ENCODE measurements around the gene GALNT5. TPM values are rescaled to one million over a fixed set of nuclear protein-coding genes. Genes with fewer than 3 reads are reported as not detected.

GALNT5 gene
- total and polyA plus RNA-seq, 2 experiments from 2014 or later, result 1.8 to 2.0 TPM

- no peaks in the 10 kb centered on the region for H3K36me3 ChIP-seq
- no peaks in the 10 kb centered on the region for H3K4me1 ChIP-seq (ENCODE audit: low read depth)
- TF ChIP-seq, protein P1, sequence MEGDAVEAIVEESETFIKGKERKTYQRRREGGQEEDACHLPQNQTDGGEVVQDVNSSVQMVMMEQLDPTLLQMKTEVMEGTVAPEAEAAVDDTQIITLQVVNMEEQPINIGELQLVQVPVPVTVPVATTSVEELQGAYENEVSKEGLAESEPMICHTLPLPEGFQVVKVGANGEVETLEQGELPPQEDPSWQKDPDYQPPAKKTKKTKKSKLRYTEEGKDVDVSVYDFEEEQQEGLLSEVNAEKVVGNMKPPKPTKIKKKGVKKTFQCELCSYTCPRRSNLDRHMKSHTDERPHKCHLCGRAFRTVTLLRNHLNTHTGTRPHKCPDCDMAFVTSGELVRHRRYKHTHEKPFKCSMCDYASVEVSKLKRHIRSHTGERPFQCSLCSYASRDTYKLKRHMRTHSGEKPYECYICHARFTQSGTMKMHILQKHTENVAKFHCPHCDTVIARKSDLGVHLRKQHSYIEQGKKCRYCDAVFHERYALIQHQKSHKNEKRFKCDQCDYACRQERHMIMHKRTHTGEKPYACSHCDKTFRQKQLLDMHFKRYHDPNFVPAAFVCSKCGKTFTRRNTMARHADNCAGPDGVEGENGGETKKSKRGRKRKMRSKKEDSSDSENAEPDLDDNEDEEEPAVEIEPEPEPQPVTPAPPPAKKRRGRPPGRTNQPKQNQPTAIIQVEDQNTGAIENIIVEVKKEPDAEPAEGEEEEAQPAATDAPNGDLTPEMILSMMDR (IDR thresholded peaks at IDR 0.05; ENCODE audit: low read depth, low read length), result no peak
- no peak overlapping the region for H3K27ac ChIP-seq
- no peaks in the 10 kb centered on the region for H3K27me3 ChIP-seq
- H3K9me3 ChIP-seq (ENCODE audit: low read depth), result no peaks in the 10 kb centered on the region
- no peak for DNase-seq (ENCODE audit: low read depth in 1 of 2, low spot score in 1 of 2)
- H3K4me3 ChIP-seq, result no peak overlapping the region
These were observed 88.3 kb downstream of the GALNT5 start for GRCh38 chr2:157345647-157346389.

- TF ChIP-seq, protein P1 (IDR thresholded peaks at IDR 0.05; ENCODE audit: low read depth, low read length), result no peak
- DNase-seq (ENCODE audit: low read depth in 1 of 2, low spot score in 1 of 2), result no peak
- H3K36me3 ChIP-seq, result no peaks in the 10 kb centered on the region
These were observed 90.9 kb downstream of the GALNT5 start for GRCh38 chr2:157348291-157348921.

DNA sequence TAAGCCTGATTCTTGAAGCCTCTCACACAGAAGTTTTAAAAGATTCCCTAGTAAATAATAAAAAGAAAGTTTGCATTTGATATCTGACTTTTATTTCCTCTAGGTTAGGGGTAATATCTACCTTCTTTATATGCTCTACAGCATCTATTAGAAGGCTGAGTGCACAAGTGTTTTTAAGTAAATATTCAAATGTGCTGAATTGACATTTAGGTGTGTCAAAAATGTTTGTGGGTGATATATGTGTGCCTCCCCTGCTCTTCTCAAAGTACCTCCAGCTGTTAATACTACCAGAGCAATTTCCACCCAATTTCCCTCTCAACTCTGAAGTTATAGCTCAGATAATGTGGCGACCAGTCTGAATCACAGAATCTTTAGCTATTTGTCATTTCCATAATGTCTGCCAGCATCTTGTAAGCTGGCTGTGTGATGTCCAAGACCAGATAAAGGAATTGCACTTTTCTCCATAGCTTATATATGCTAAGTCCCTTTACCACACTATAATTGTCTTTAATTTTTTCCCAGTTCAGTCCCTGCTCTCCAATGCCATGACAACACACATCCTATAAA lies 92.5 kb downstream of the GALNT5 start:
- TF ChIP-seq, protein P1 (IDR thresholded peaks at IDR 0.05; ENCODE audit: low read depth, low read length), result no peak
- no peak overlapping the region for H3K4me3 ChIP-seq
- H3K9me3 ChIP-seq (ENCODE audit: low read depth), result no peaks in the 10 kb centered on the region
- no peaks in the 10 kb centered on the region for H3K36me3 ChIP-seq
- no peak overlapping the region for H3K27ac ChIP-seq
- no peaks in the 10 kb centered on the region for H3K27me3 ChIP-seq
- H3K4me1 ChIP-seq (ENCODE audit: low read depth), result no peaks in the 10 kb centered on the region
- DNase-seq (ENCODE audit: low read depth in 1 of 2, low spot score in 1 of 2), result no peak

More at GRCh38 chr2:157348291-157348921, 90.9 kb downstream of the GALNT5 start:
- no peaks in the 10 kb centered on the region for H3K27me3 ChIP-seq
- no peaks in the 10 kb centered on the region for H3K4me1 ChIP-seq (ENCODE audit: low read depth)
- no peaks in the 10 kb centered on the region for H3K9me3 ChIP-seq (ENCODE audit: low read depth)
- no peak overlapping the region for H3K27ac ChIP-seq
- H3K4me3 ChIP-seq, result no peak overlapping the region

DNA sequence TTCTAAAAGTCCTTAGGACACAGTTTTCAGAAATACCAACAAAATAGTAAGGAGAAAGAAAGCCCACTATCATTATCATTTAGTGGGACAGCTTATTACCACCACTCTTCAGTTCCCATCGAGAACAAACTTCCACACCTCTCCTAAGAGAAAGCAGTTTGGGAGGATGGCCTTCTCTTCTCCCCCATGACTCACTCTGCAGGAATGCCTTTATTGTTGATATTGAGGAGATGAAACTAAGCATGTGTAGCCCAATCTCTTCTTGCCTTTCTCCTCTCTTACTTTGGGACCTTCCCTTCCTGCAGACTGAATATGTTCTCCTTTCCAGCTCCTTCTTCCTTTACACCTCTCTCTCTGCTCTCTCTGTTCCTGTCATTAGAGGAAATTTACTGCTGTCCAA lies 98.1 kb downstream of the GALNT5 start:
- H3K4me3 ChIP-seq, result no peak overlapping the region
- no peaks in the 10 kb centered on the region for H3K9me3 ChIP-seq (ENCODE audit: low read depth)
- peak in 1 of 2 donors; percentile 10 for DNase-seq (ENCODE audit: low read depth in 1 of 2, low spot score in 1 of 2)
- no peak overlapping the region for H3K27ac ChIP-seq
- H3K36me3 ChIP-seq, result no peaks in the 10 kb centered on the region
- TF ChIP-seq, protein P1 (IDR thresholded peaks at IDR 0.05; ENCODE audit: low read depth, low read length), result no peak
- H3K27me3 ChIP-seq, result no peaks in the 10 kb centered on the region
- H3K4me1 ChIP-seq (ENCODE audit: low read depth), result no peaks in the 10 kb centered on the region

DNA sequence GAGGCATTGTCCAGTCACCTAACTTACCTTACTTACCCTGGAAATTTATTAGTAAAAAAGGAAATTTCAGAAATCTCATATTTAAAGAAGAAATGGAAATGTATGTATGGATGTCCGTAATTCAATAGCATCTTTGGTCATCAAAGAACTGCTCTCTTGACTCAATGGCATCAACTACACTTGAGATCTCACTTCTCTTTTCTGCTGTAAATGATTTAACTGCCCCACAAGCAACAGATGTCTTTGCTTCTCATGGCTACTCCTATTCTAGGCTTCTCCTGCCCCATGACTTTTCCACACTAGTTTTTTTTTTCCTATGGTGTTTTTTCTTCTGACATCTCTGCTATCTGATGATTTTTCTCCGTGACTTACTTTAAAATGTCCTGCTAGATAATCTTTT lies 102.1 kb downstream of the GALNT5 start:
- H3K27ac ChIP-seq, result no peak overlapping the region
- H3K9me3 ChIP-seq (ENCODE audit: low read depth), result no peaks in the 10 kb centered on the region
- H3K4me1 ChIP-seq (ENCODE audit: low read depth), result no peaks in the 10 kb centered on the region
- H3K4me3 ChIP-seq, result no peak overlapping the region
- H3K27me3 ChIP-seq, result no peaks in the 10 kb centered on the region
- no peaks in the 10 kb centered on the region for H3K36me3 ChIP-seq
- TF ChIP-seq, protein P1 (IDR thresholded peaks at IDR 0.05; ENCODE audit: low read depth, low read length), result no peak
- no peak for DNase-seq (ENCODE audit: low read depth in 1 of 2, low spot score in 1 of 2)
